A549 treated with CORT108297 at 1 μM for 4 hours (cell line): ENCODE measurements around the gene SREBF1. TPM values are rescaled to one million over a fixed set of nuclear protein-coding genes. Genes with fewer than 3 reads are reported as not detected.

Experiments used
- total RNA-seq: library from RNA; stranded (reverse); fragments of 200-300 nt; extraction: Qiagen RNA extraction; gene quantifications from 5 replicates; pipeline ENCODE4 v1.2.3, GENCODE V29; 2022

Gene SREBF1
- 60.6 to 93.3 TPM (median 86.9 TPM) in 5 replicates for total RNA-seq

GRCh38 chr17:17836818-17837379 lies at the start of gene SREBF1:
Gene SREBF1, minus strand, starts transcription at chr17:17836986. Its CDS starts 169 bp downstream, at chr17:17836817.

Other genes starting within 250 kb of the SREBF1 start
- 52.0 to 74.5 TPM (median 69.4 TPM) in 5 replicates for gene PEMT, start 245.3 kb downstream of the SREBF1 start, total RNA-seq
- 32.4 to 41.1 TPM (median 37.8 TPM) in 5 replicates for gene RAI1, start 155.5 kb downstream of the SREBF1 start, total RNA-seq
- gene TOM1L2, start 135.4 kb upstream of the SREBF1 start, total RNA-seq = 16.7 to 22.9 TPM (median 19.9 TPM) in 5 replicates
- gene DRC3, start 135.9 kb upstream of the SREBF1 start, total RNA-seq = 2.2 to 3.2 TPM (median 3.0 TPM) in 5 replicates
- gene ATPAF2, start 202.2 kb upstream of the SREBF1 start, total RNA-seq = 18.2 to 31.7 TPM (median 28.6 TPM) in 5 replicates
- gene GID4, start 202.4 kb upstream of the SREBF1 start, total RNA-seq = 9.8 to 12.7 TPM (median 11.4 TPM) in 5 replicates